ENCODE measurements around the gene DYRK3. TPM values are rescaled to one million over a fixed set of nuclear protein-coding genes. Genes with fewer than 3 reads are reported as not detected.
"Not testable (repeated sequence)": the region's sequence is repeated elsewhere in the genome, so short reads cannot be mapped to it uniquely, and the experiment has no call there.

Gene DYRK3
- total RNA-seq, 2 donors from 2014 or later, result 16.5 to 20.6 TPM

- DNase-seq (ENCODE audit: low spot score), result peak; percentile 97
- peak; percentile 77 to 91 for TF ChIP-seq CTCF (IDR thresholded peaks at IDR 0.05)
- H3K4me1 ChIP-seq, result peaks cover 0 to 26% of the 10 kb centered on the region in 2 donors
- peak overlapping the region; percentile 95 to 97 for H3K27ac ChIP-seq
- peak overlapping the region in 1 of 2 donors; percentile 90 for H3K4me3 ChIP-seq
- H3K9me3 ChIP-seq, result no peaks in the 10 kb centered on the region
- H3K36me3 ChIP-seq, result no peaks in the 10 kb centered on the region
- no peaks in the 10 kb centered on the region for H3K27me3 ChIP-seq
These were observed 814 bp upstream of the DYRK3 start for GRCh38 chr1:206634365-206635079.

DNA sequence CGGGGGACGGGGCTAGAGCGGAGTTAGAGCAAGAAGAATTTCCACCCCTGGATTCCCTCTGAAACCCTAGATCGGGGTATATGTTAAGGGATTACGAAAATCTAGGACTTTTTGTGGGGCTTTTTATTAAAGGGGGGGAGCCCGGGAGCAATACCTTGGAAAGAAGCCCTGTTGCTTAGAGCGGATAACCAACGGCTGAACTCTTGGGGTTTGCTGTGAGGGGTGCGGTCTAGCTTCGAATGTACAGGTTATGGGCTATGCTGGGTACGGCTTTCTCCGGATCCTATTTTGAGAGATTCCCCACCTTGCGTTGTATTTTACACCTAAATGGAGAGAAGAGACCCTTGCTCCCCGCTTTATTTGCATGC, 626 bp downstream of the DYRK3 start:
- peaks cover 0 to 26% of the 10 kb centered on the region in 2 donors for H3K4me1 ChIP-seq

GRCh38 chr1:206636671-206637070, 1.3 kb downstream of the DYRK3 start:
- Histone ChIP-seq H3K27me3 (no peaks in the 10 kb centered on the region), H3K4me3 (no peak overlapping the region), H3K9me3 (no peaks in the 10 kb centered on the region), H3K27ac (peak overlapping the region; percentile 95 to 97), H3K36me3 (peaks cover 7% of the 10 kb centered on the region), H3K4me1 (peaks cover 0 to 26% of the 10 kb centered on the region in 2 donors)
- no peak for DNase-seq (ENCODE audit: low spot score)
- TF ChIP-seq CTCF (IDR thresholded peaks at IDR 0.05), result no peak

More for the DNA sequence above, 626 bp downstream of the DYRK3 start:
- DNase-seq (ENCODE audit: low spot score), result no peak
- H3K36me3 ChIP-seq, result peaks cover 3% of the 10 kb centered on the region
- H3K4me3 ChIP-seq, result peak overlapping the region; percentile 82 to 90
- no peaks in the 10 kb centered on the region for H3K9me3 ChIP-seq
- H3K27ac ChIP-seq, result peak overlapping the region; percentile 95 to 97
- no peaks in the 10 kb centered on the region for H3K27me3 ChIP-seq
- TF ChIP-seq CTCF (IDR thresholded peaks at IDR 0.05), result no peak

DNA sequence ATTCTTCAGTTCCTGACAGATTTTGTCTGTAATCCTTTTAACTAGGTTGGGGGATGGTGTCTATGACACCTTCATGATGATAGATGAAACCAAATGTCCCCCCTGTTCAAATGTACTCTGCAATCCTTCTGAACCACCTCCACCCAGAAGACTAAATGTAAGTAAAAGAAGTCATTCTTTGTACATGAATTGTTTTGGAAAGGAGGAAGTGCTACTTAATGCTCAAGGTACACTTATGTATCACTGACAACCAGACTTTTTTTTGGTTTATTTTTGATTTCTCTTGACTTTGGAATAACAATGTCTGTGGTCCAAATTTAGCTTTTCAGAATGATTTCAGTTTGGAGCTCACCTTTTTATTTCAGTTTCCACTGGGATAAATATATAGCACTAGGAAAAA, 2.3 kb downstream of the DYRK3 start:
- peak overlapping the region; percentile 95 to 97 for H3K27ac ChIP-seq
- peaks cover 7% of the 10 kb centered on the region for H3K36me3 ChIP-seq
- H3K4me3 ChIP-seq, result no peak overlapping the region
- peaks cover 0 to 26% of the 10 kb centered on the region in 2 donors for H3K4me1 ChIP-seq
- no peak for DNase-seq (ENCODE audit: low spot score)
- H3K27me3 ChIP-seq, result no peaks in the 10 kb centered on the region
- no peak for TF ChIP-seq CTCF (IDR thresholded peaks at IDR 0.05)
- no peaks in the 10 kb centered on the region for H3K9me3 ChIP-seq

- H3K36me3 ChIP-seq, result peaks cover 12% of the 10 kb centered on the region
- H3K9me3 ChIP-seq; H3K4me3 ChIP-seq; H3K27me3 ChIP-seq; DNase-seq (ENCODE audit: low spot score); H3K27ac ChIP-seq; H3K4me1 ChIP-seq: not testable (repeated sequence)
These were observed 6.7 kb downstream of the DYRK3 start for GRCh38 chr1:206642074-206642473.

- no peak overlapping the region for H3K4me3 ChIP-seq
- no peaks in the 10 kb centered on the region for H3K4me1 ChIP-seq
- no peak for TF ChIP-seq CTCF (IDR thresholded peaks at IDR 0.05)
- no peak for DNase-seq (ENCODE audit: low spot score)
- no peaks in the 10 kb centered on the region for H3K9me3 ChIP-seq
- peaks cover 23% of the 10 kb centered on the region for H3K36me3 ChIP-seq
- H3K27ac ChIP-seq, result no peak overlapping the region
- no peaks in the 10 kb centered on the region for H3K27me3 ChIP-seq
These were observed 7.9 kb downstream of the DYRK3 start for GRCh38 chr1:206643118-206643698.

Data from right atrium auricular region (tissue), 2 donors.